SK-N-SH (cell line): ENCODE results near the gene SLC25A51. TPM values are rescaled to one million over a fixed set of nuclear protein-coding genes. Genes with fewer than 3 reads are reported as not detected.

Experiments
- CTCF ChIA-PET: fragments of 300-600, 350-600 bp; formaldehyde crosslinking; extraction: SDS; loops from one replicate; lab custom pipeline; 2021; lab: Yijun Ruan, JAX
- POLR2A ChIA-PET: fragments of 350-600 bp; sonication (Branson Sonifier 250); formaldehyde crosslinking; extraction: SDS; loops from one replicate; lab custom pipeline; 2020; ENCODE audit warnings: antibody characterized with exemption, inconsistent platforms; lab: Yijun Ruan, JAX
- DNase-seq: peaks from one replicate; pipeline ENCODE4 v3.0.0; 2012
- H2AFZ ChIP-seq: fragments of 200-600 bp; sonication (generic); 2 replicates; pipeline ENCODE4 v1.8.1; 2016; ENCODE audit warnings: antibody characterized with exemption, mild to moderate bottlenecking, low read depth
- H3F3A ChIP-seq: fragments of 200-600 bp; sonication (generic); replicated peaks from 2 replicates; pipeline ENCODE3; 2016; ENCODE audit warnings: antibody characterized with exemption, mild to moderate bottlenecking; ENCODE audit not compliant: insufficient read depth
- H3K27ac ChIP-seq, 2 experiments: fragments of 200-500 bp in 1 of 2; fragments of 200-600 bp in 1 of 2; sonication (Bioruptor generic) in 1 of 2; sonication (generic), shearing (Covaris generic) in 1 of 2; 2 replicates each; pipeline versions ENCODE4 v1.5.1 to v1.6.1; 2014 to 2016; ENCODE audit warnings: low read depth in 2 of 2, inconsistent platforms in 1 of 2, low read length in 1 of 2, mild to moderate bottlenecking in 1 of 2, mixed read lengths in 1 of 2
- H3K27me3 ChIP-seq: fragments of 200-600 bp; sonication (generic), shearing (Covaris generic); 2 replicates; pipeline ENCODE4 v1.6.1; 2016; ENCODE audit warnings: mixed run types; ENCODE audit not compliant: insufficient read depth
- H3K36me3 ChIP-seq, 2 experiments: fragments of 200-500 bp in 1 of 2; fragments of 200-600 bp in 1 of 2; sonication (Bioruptor generic) in 1 of 2; sonication (generic) in 1 of 2; replicated peaks in 1 of 2; 2 replicates each; pipeline versions ENCODE3 to v1.5.1; 2014 to 2016; ENCODE audit warnings: low read length in 1 of 2, mild to moderate bottlenecking in 1 of 2; ENCODE audit not compliant: insufficient read depth in 2 of 2, control insufficient read depth in 1 of 2
- H3K4me1 ChIP-seq, 2 experiments: fragments of 200-500 bp in 1 of 2; fragments of 200-600 bp in 1 of 2; sonication (Bioruptor generic) in 1 of 2; sonication (generic), shearing (Covaris generic) in 1 of 2; 2 replicates each; pipeline versions ENCODE4 v1.5.1 to v1.6.1; 2014 to 2016; ENCODE audit warnings: low read depth in 1 of 2, low read length in 1 of 2, mixed run types in 1 of 2; ENCODE audit not compliant: insufficient read depth in 2 of 2, control insufficient read depth in 1 of 2
- H3K4me2 ChIP-seq: fragments of 200-600 bp; sonication (generic), shearing (Covaris generic); 2 replicates; pipeline ENCODE4 v1.6.1; 2017; ENCODE audit warnings: mixed run types
- H3K4me3 ChIP-seq, 2 experiments: fragments of 200-500 bp in 1 of 2; fragments of 200-600 bp in 1 of 2; sonication (Bioruptor generic) in 1 of 2; sonication (generic), shearing (Covaris generic) in 1 of 2; 2 replicates each; pipeline versions ENCODE4 v1.5.1 to v1.8.1; 2014 to 2016; ENCODE audit warnings: low read depth in 2 of 2, inconsistent platforms in 1 of 2, low read length in 1 of 2, mild to moderate bottlenecking in 1 of 2, mixed read lengths in 1 of 2, moderate library complexity in 1 of 2
- H3K79me2 ChIP-seq: fragments of 200-600 bp; sonication (generic); 2 replicates; pipeline ENCODE4 v1.8.1; 2017; ENCODE audit warnings: mild to moderate bottlenecking; ENCODE audit not compliant: insufficient read depth
- H3K9ac ChIP-seq: fragments of 200-600 bp; sonication (generic); 2 replicates; pipeline ENCODE4 v1.6.1; 2017; ENCODE audit warnings: mixed run types
- H3K9me2 ChIP-seq: fragments of 200-600 bp; sonication (generic); 2 replicates; pipeline ENCODE4 v1.6.1; 2017; ENCODE audit warnings: mixed run types
- H3K9me3 ChIP-seq: fragments of 200-600 bp; sonication (generic); 2 replicates; pipeline ENCODE4 v1.6.1; 2017; ENCODE audit warnings: mixed run types, mild to moderate bottlenecking, moderate library complexity
- H4K20me1 ChIP-seq: fragments of 200-600 bp; sonication (generic); 2 replicates; pipeline ENCODE4 v1.6.1; 2017; ENCODE audit warnings: mild to moderate bottlenecking, mixed run types; ENCODE audit not compliant: insufficient read depth
- EZH2phosphoT487 ChIP-seq: fragments of 200-600 bp; sonication (generic); IDR thresholded peaks from 2 replicates; pipeline ENCODE4 v1.6.1; 2017; ENCODE audit warnings: low read depth, mixed run types, mild to moderate bottlenecking, antibody characterized with exemption, moderate library complexity, borderline replicate concordance
- FOXM1 ChIP-seq: IDR thresholded peaks from 2 replicates; pipeline ENCODE4 v1.4.0; 2012; ENCODE audit warnings: low read depth, mild to moderate bottlenecking
- RFX5 ChIP-seq: IDR thresholded peaks from 2 replicates; pipeline ENCODE4 v1.6.1; 2012; ENCODE audit warnings: mild to moderate bottlenecking, improper control_type of control experiment, low read length
- RXRA ChIP-seq: IDR thresholded peaks from 2 replicates; pipeline ENCODE4 v1.4.0; 2012; ENCODE audit warnings: low read depth, mild to moderate bottlenecking, borderline replicate concordance
- SMC3 ChIP-seq: IDR thresholded peaks from 2 replicates; pipeline ENCODE4 v1.6.1; 2012; ENCODE audit warnings: low read depth, low read length, improper control_type of control experiment
- TAF1 ChIP-seq: IDR thresholded peaks from 2 replicates; pipeline ENCODE4 v1.6.1; 2012; ENCODE audit warnings: low read depth, mild to moderate bottlenecking, low read length, moderate library complexity, borderline replicate concordance
- TEAD4 ChIP-seq: IDR thresholded peaks from 2 replicates; pipeline ENCODE4 v1.4.0; 2012; ENCODE audit warnings: mild to moderate bottlenecking, borderline replicate concordance; ENCODE audit not compliant: insufficient read depth
- WGBS: methylation state at CpG from one replicate; pipeline ENCODE4 v1.1.6; 2017; ENCODE audit warnings: low lambda C conversion rate; 5-methylcytosine and 5-hydroxymethylcytosine counted together
- polyA plus RNA-seq, 3 experiments: library from polyadenylated mRNA; depleted of rRNA; stranded (reverse); fragments of >200 nt; gene quantifications; 2 replicates each; pipeline ENCODE4 v1.2.3, GENCODE V29; 2012
- TF ChIP-seq, protein P1 (sequence below): fragments of 200-600 bp; sonication (generic); IDR thresholded peaks from 2 replicates; pipeline ENCODE4 v1.6.1; 2017; ENCODE audit warnings: antibody characterized with exemption, mild to moderate bottlenecking, moderate library complexity
- TF ChIP-seq, protein P2 (sequence below): fragments of 150-350 bp; IDR thresholded peaks from 2 replicates; pipeline ENCODE4 v1.6.1; 2016; ENCODE audit warnings: mild to moderate bottlenecking, low read depth, low read length
- TF ChIP-seq, protein P3 (sequence below): IDR thresholded peaks from 2 replicates; pipeline ENCODE4 v1.4.0; 2012; ENCODE audit warnings: low read depth, borderline replicate concordance
- TF ChIP-seq, protein P4 (sequence below): IDR thresholded peaks from 2 replicates; pipeline ENCODE4; 2012
- TF ChIP-seq, protein P5 (sequence below): IDR thresholded peaks from 2 replicates; pipeline ENCODE4 v1.4.0; 2012; ENCODE audit warnings: low read depth

Gene SLC25A51
- polyA plus RNA-seq, 1 of the 3 experiments (the other 2 are of a cell fraction), result 13.3 TPM

DNA sequence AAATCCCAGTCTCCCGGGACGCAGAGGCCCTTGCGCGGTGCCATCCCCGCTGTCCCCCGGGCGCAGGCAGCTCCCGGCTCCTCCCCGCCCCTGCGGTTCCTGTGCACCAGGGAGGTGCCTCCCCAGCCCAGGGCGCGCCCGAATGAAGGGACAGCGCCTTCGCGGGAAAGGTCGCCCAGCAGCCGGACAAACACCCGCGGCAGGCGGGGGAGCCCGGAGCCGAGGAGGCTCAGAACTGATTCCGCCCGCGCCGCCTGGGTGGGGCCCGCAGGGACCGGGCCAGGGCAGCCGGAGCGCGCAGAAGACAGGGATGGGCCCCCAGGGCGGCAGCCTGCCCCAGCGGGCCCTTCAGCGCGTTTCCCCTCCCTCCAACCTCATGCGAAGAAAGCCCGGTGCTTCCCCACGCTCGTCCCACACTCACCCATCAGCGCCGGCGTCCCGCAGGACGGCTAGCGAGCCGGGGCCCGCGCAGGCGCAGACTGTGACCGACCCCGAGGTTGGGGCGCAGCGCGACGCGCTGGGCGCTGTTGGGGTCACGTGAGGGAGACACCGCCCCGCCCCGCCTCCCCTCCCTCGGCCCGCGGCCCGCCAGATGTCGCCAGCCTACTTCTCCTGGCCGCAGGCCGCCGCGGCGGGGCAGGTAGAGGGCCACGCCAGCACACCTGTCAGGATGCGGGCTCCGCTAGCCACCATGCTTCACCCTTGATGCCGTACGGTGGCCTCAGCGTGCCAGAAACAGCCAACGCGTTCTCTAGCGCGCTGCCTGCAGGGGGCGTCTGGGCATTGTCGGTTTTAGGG, at the start of gene SLC25A51 (continued):
- TF ChIP-seq SMC3 (peak; percentile 65), RFX5 (no peak), TAF1 (peak; percentile 56; the same call in 1 of the 2 replicates), EZH2phosphoT487 (no peak)
- TF ChIP-seq, protein P1, sequence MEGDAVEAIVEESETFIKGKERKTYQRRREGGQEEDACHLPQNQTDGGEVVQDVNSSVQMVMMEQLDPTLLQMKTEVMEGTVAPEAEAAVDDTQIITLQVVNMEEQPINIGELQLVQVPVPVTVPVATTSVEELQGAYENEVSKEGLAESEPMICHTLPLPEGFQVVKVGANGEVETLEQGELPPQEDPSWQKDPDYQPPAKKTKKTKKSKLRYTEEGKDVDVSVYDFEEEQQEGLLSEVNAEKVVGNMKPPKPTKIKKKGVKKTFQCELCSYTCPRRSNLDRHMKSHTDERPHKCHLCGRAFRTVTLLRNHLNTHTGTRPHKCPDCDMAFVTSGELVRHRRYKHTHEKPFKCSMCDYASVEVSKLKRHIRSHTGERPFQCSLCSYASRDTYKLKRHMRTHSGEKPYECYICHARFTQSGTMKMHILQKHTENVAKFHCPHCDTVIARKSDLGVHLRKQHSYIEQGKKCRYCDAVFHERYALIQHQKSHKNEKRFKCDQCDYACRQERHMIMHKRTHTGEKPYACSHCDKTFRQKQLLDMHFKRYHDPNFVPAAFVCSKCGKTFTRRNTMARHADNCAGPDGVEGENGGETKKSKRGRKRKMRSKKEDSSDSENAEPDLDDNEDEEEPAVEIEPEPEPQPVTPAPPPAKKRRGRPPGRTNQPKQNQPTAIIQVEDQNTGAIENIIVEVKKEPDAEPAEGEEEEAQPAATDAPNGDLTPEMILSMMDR, result peak; percentile 94
- TF ChIP-seq, protein P2, sequence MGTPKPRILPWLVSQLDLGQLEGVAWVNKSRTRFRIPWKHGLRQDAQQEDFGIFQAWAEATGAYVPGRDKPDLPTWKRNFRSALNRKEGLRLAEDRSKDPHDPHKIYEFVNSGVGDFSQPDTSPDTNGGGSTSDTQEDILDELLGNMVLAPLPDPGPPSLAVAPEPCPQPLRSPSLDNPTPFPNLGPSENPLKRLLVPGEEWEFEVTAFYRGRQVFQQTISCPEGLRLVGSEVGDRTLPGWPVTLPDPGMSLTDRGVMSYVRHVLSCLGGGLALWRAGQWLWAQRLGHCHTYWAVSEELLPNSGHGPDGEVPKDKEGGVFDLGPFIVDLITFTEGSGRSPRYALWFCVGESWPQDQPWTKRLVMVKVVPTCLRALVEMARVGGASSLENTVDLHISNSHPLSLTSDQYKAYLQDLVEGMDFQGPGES, result no peak
- TF ChIP-seq, protein P3, sequence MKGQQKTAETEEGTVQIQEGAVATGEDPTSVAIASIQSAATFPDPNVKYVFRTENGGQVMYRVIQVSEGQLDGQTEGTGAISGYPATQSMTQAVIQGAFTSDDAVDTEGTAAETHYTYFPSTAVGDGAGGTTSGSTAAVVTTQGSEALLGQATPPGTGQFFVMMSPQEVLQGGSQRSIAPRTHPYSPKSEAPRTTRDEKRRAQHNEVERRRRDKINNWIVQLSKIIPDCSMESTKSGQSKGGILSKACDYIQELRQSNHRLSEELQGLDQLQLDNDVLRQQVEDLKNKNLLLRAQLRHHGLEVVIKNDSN, result peak; percentile 95

DNA sequence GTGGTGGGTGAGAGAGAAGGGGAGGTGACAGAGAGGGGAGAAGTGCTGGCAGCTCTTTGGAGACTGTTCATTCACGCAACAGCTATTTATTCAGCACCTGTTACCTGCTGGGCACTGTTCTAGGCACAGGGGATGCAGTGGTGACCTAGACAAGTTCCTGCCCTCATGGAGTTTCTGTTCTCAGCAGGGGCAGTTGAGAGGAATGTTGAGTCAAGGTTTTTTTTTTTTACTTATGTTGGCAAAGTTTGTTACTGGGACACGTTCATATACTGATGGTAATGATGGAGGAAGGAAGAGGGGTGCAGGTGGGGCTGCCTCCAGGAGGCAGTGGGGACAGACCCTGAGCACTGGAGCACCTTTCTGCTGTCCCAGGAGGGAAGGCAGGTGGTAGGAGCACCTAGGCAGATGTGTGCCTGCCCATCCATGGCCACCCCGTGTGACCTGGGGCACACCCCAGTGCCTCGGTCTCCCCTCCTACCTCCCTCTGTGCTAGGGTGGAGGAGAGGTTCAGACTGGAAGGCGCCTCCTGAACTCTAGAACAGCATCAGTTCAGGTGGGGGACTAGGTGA, 49.4 kb upstream of the SLC25A51 start:
- H3K9me2 ChIP-seq, result no peaks in the 10 kb centered on the region
- peaks cover 61% of the 10 kb centered on the region; the same call in 1 of the 2 replicates for H3K79me2 ChIP-seq
- H3K27ac ChIP-seq, result peak overlapping the region in 1 of 2 experiments; percentile 96; a peak in 2 of 4 replicates
- no peak overlapping the region for H3K4me3 ChIP-seq
- peaks cover 10 to 18% of the 10 kb centered on the region in 2 experiments for H3K36me3 ChIP-seq
- peaks cover 21 to 46% of the 10 kb centered on the region in 2 experiments; a peak in 3 of 4 replicates for H3K4me1 ChIP-seq
- no peaks in the 10 kb centered on the region for H4K20me1 ChIP-seq
- POLR2A ChIA-PET, result no interaction called here
- peak overlapping the region; percentile 64 for H3K9ac ChIP-seq
- no peaks in the 10 kb centered on the region for H3K27me3 ChIP-seq
- H3K4me2 ChIP-seq, result peak overlapping the region; percentile 66
- peaks cover 31% of the 10 kb centered on the region for H3F3A ChIP-seq
- CTCF ChIA-PET, result no interaction called here
- DNase-seq, result no peak
- H3K9me3 ChIP-seq, result no peaks in the 10 kb centered on the region
- no peak overlapping the region for H2AFZ ChIP-seq
- 73% methylated on average over 3 of the region's 5 CpGs for WGBS
- no peak for TF ChIP-seq FOXM1
- TF ChIP-seq, protein P2, result no peak
- TF ChIP-seq, protein P4, sequence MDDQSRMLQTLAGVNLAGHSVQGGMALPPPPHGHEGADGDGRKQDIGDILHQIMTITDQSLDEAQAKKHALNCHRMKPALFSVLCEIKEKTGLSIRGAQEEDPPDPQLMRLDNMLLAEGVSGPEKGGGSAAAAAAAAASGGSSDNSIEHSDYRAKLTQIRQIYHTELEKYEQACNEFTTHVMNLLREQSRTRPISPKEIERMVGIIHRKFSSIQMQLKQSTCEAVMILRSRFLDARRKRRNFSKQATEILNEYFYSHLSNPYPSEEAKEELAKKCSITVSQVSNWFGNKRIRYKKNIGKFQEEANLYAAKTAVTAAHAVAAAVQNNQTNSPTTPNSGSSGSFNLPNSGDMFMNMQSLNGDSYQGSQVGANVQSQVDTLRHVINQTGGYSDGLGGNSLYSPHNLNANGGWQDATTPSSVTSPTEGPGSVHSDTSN, result no peak
- TF ChIP-seq RXRA, result no peak
- TF ChIP-seq TEAD4, result no peak
- no peak for TF ChIP-seq RFX5
- TF ChIP-seq, protein P5, sequence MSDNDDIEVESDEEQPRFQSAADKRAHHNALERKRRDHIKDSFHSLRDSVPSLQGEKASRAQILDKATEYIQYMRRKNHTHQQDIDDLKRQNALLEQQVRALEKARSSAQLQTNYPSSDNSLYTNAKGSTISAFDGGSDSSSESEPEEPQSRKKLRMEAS, result no peak
